ENCODE data around the gene GMPR.

Gene GMPR

GRCh38 chr6:16277101-16277981 lies 39.0 kb downstream of the GMPR start:
- Histone ChIP-seq H3K4me3 (ENCODE audit: low read length, poor library complexity, severe bottlenecking) (no peak overlapping the region), H3K36me3 (ENCODE audit: insufficient read depth, low read length) (no peaks in the 10 kb centered on the region), H4K20me1 (ENCODE audit: insufficient read depth, low read length, poor library complexity, severe bottlenecking) (no peaks in the 10 kb centered on the region), H3K79me2 (ENCODE audit: insufficient read depth, low read length) (no peaks in the 10 kb centered on the region), H2AFZ (ENCODE audit: low read length) (no peak overlapping the region), H3F3A (ENCODE audit: low read depth) (no peaks in the 10 kb centered on the region), H3K4me1 (ENCODE audit: insufficient read depth, low read length, poor library complexity, severe bottlenecking) (peaks cover 13% of the 10 kb centered on the region), H3K27me3 (ENCODE audit: insufficient read depth, low read length, poor library complexity, severe bottlenecking) (no peaks in the 10 kb centered on the region), H3K9ac (ENCODE audit: low read depth, low read length, poor library complexity, severe bottlenecking) (no peak overlapping the region), H3K9me2 (replicated peaks; ENCODE audit: low read depth, low read length) (no peaks in the 10 kb centered on the region), H3K9me3 (ENCODE audit: insufficient read depth, low read depth, low read length) (no peaks in the 10 kb centered on the region), H3K4me2 (ENCODE audit: low read depth, low read length, poor library complexity, severe bottlenecking) (no peak overlapping the region)
- TF ChIP-seq EZH2phosphoT487 (IDR thresholded peaks at IDR 0.05; ENCODE audit: borderline replicate concordance) (no peak), CTCF (conservative IDR thresholded peaks at IDR 0.05; ENCODE audit: low read length) (peak; percentile 53)

DNA sequence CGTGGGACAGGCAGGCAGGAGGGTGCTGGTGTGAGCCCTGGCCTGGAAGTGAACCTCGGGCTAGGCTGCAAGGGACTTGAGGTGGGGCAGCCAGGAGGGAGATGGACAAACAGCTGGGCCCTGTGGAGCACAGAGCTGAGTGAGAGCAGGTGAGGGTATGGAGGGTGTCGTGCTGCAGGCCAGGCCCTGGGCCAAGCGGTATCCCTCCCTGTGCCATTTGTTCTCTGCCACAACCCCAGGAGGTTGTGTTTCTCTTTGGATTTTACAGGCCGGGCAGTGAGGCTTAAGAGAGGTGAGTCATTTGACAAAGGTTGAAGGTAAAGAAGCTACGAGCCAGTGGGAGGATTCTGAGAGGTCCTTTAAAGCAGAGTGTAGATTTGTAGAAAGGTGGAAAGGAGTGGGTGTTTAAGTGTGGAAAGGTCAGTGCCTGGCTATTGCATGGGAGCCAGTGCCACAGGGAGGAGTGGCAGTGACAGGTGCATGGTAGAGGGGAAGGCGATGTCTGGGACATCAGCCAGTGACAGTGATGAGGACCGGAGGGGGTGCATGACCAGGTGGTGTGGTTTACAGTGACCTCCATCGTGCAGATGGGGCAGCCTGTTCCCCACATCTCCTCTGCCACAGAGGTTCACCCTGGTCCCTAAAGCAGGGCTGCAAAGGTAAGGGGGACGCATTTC lies 39.8 kb downstream of the GMPR start:
- Histone ChIP-seq H3K4me1 (ENCODE audit: insufficient read depth, low read length, poor library complexity, severe bottlenecking) (peaks cover 9% of the 10 kb centered on the region), H4K20me1 (ENCODE audit: insufficient read depth, low read length, poor library complexity, severe bottlenecking) (no peaks in the 10 kb centered on the region), H2AFZ (ENCODE audit: low read length) (no peak overlapping the region), H3F3A (ENCODE audit: low read depth) (no peaks in the 10 kb centered on the region), H3K4me2 (ENCODE audit: low read depth, low read length, poor library complexity, severe bottlenecking) (no peak overlapping the region), H3K36me3 (ENCODE audit: insufficient read depth, low read length) (no peaks in the 10 kb centered on the region), H3K27me3 (ENCODE audit: insufficient read depth, low read length, poor library complexity, severe bottlenecking) (no peaks in the 10 kb centered on the region), H3K79me2 (ENCODE audit: insufficient read depth, low read length) (no peaks in the 10 kb centered on the region), H3K9me3 (ENCODE audit: insufficient read depth, low read depth, low read length) (no peaks in the 10 kb centered on the region), H3K9ac (ENCODE audit: low read depth, low read length, poor library complexity, severe bottlenecking) (no peak overlapping the region), H3K9me2 (replicated peaks; ENCODE audit: low read depth, low read length) (no peaks in the 10 kb centered on the region), H3K4me3 (ENCODE audit: low read length, poor library complexity, severe bottlenecking) (no peak overlapping the region)
- TF ChIP-seq CTCF (conservative IDR thresholded peaks at IDR 0.05; ENCODE audit: low read length) = no peak
- TF ChIP-seq EZH2phosphoT487 (IDR thresholded peaks at IDR 0.05; ENCODE audit: borderline replicate concordance) = no peak

- no peak overlapping the region for H3K4me3 ChIP-seq (ENCODE audit: low read length, poor library complexity, severe bottlenecking)
- H3K79me2 ChIP-seq (ENCODE audit: insufficient read depth, low read length) = no peaks in the 10 kb centered on the region
- no peaks in the 10 kb centered on the region for H3K9me3 ChIP-seq (ENCODE audit: insufficient read depth, low read depth, low read length)
- H3F3A ChIP-seq (ENCODE audit: low read depth) = no peaks in the 10 kb centered on the region
- H3K36me3 ChIP-seq (ENCODE audit: insufficient read depth, low read length) = no peaks in the 10 kb centered on the region
- H3K9ac ChIP-seq (ENCODE audit: low read depth, low read length, poor library complexity, severe bottlenecking) = no peak overlapping the region
- H3K27me3 ChIP-seq (ENCODE audit: insufficient read depth, low read length, poor library complexity, severe bottlenecking) = no peaks in the 10 kb centered on the region
- H2AFZ ChIP-seq (ENCODE audit: low read length) = no peak overlapping the region
- no peak overlapping the region for H3K4me2 ChIP-seq (ENCODE audit: low read depth, low read length, poor library complexity, severe bottlenecking)
- no peak for TF ChIP-seq CTCF (conservative IDR thresholded peaks at IDR 0.05; ENCODE audit: low read length)
- no peak for TF ChIP-seq EZH2phosphoT487 (IDR thresholded peaks at IDR 0.05; ENCODE audit: borderline replicate concordance)
- no peaks in the 10 kb centered on the region for H3K9me2 ChIP-seq (replicated peaks; ENCODE audit: low read depth, low read length)
- no peaks in the 10 kb centered on the region for H4K20me1 ChIP-seq (ENCODE audit: insufficient read depth, low read length, poor library complexity, severe bottlenecking)
- peaks cover 10% of the 10 kb centered on the region for H3K4me1 ChIP-seq (ENCODE audit: insufficient read depth, low read length, poor library complexity, severe bottlenecking)
Measured at GRCh38 chr6:16278750-16279149, 40.4 kb downstream of the GMPR start.

All from Loucy (cell line).